ENCODE data around the gene ZKSCAN3.

DNA sequence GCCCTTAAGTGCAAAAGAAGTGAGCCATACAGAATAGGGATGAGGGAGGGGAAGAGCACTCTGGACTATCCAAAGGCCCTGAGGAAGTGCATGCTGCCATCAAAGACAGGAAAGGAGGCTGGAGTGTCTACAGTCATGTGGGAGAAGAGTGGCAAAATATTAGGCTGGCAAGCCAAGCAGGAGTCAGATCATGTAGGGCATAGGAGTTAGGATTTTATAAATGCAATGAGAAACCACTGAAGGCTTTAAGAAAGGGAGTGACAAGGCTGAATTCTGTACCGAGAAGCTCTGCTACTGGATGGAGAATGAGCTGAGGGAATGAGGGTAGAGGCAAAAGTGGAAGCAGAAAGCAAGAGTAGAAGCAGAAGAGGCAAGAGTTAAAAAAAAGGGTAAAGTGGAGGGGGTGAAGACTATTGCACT lies 16.1 kb upstream of the ZKSCAN3 start:
- TF ChIP-seq EZH2 (IDR thresholded peaks at IDR 0.05; ENCODE audit: low read depth, unreplicated experiment): no peak
- TF ChIP-seq POLR2AphosphoS5 (IDR thresholded peaks at IDR 0.05; ENCODE audit: low read depth): no peak
- TF ChIP-seq, protein P1, sequence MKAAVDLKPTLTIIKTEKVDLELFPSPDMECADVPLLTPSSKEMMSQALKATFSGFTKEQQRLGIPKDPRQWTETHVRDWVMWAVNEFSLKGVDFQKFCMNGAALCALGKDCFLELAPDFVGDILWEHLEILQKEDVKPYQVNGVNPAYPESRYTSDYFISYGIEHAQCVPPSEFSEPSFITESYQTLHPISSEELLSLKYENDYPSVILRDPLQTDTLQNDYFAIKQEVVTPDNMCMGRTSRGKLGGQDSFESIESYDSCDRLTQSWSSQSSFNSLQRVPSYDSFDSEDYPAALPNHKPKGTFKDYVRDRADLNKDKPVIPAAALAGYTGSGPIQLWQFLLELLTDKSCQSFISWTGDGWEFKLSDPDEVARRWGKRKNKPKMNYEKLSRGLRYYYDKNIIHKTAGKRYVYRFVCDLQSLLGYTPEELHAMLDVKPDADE (IDR thresholded peaks at IDR 0.05): no peak
- TF ChIP-seq, protein P2, sequence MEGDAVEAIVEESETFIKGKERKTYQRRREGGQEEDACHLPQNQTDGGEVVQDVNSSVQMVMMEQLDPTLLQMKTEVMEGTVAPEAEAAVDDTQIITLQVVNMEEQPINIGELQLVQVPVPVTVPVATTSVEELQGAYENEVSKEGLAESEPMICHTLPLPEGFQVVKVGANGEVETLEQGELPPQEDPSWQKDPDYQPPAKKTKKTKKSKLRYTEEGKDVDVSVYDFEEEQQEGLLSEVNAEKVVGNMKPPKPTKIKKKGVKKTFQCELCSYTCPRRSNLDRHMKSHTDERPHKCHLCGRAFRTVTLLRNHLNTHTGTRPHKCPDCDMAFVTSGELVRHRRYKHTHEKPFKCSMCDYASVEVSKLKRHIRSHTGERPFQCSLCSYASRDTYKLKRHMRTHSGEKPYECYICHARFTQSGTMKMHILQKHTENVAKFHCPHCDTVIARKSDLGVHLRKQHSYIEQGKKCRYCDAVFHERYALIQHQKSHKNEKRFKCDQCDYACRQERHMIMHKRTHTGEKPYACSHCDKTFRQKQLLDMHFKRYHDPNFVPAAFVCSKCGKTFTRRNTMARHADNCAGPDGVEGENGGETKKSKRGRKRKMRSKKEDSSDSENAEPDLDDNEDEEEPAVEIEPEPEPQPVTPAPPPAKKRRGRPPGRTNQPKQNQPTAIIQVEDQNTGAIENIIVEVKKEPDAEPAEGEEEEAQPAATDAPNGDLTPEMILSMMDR (conservative IDR thresholded peaks at IDR 0.05; ENCODE audit: low read depth in 2 of 2): no peak
- no peak for TF ChIP-seq EZH2phosphoT487 (IDR thresholded peaks at IDR 0.05; ENCODE audit: unreplicated experiment)
- TF ChIP-seq JUNB (IDR thresholded peaks at IDR 0.05; ENCODE audit: unreplicated experiment): no peak
- TF ChIP-seq, protein P3, sequence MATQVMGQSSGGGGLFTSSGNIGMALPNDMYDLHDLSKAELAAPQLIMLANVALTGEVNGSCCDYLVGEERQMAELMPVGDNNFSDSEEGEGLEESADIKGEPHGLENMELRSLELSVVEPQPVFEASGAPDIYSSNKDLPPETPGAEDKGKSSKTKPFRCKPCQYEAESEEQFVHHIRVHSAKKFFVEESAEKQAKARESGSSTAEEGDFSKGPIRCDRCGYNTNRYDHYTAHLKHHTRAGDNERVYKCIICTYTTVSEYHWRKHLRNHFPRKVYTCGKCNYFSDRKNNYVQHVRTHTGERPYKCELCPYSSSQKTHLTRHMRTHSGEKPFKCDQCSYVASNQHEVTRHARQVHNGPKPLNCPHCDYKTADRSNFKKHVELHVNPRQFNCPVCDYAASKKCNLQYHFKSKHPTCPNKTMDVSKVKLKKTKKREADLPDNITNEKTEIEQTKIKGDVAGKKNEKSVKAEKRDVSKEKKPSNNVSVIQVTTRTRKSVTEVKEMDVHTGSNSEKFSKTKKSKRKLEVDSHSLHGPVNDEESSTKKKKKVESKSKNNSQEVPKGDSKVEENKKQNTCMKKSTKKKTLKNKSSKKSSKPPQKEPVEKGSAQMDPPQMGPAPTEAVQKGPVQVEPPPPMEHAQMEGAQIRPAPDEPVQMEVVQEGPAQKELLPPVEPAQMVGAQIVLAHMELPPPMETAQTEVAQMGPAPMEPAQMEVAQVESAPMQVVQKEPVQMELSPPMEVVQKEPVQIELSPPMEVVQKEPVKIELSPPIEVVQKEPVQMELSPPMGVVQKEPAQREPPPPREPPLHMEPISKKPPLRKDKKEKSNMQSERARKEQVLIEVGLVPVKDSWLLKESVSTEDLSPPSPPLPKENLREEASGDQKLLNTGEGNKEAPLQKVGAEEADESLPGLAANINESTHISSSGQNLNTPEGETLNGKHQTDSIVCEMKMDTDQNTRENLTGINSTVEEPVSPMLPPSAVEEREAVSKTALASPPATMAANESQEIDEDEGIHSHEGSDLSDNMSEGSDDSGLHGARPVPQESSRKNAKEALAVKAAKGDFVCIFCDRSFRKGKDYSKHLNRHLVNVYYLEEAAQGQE (IDR thresholded peaks at IDR 0.05; ENCODE audit: unreplicated experiment): no peak
- no peak for TF ChIP-seq CREB1 (CRISPR knock-in tag; IDR thresholded peaks at IDR 0.05; ENCODE audit: low read depth)
- no peak for TF ChIP-seq STAT1 (IDR thresholded peaks at IDR 0.05; ENCODE audit: unreplicated experiment)
- TF ChIP-seq ZNF114 (CRISPR knock-in tag; IDR thresholded peaks at IDR 0.05): no peak
- no peak for TF ChIP-seq ZNF331 (CRISPR knock-in tag; IDR thresholded peaks at IDR 0.05; ENCODE audit: low read depth)
- TF ChIP-seq NANOG (IDR thresholded peaks at IDR 0.05; ENCODE audit: borderline replicate concordance): no peak
- TF ChIP-seq, protein P4, sequence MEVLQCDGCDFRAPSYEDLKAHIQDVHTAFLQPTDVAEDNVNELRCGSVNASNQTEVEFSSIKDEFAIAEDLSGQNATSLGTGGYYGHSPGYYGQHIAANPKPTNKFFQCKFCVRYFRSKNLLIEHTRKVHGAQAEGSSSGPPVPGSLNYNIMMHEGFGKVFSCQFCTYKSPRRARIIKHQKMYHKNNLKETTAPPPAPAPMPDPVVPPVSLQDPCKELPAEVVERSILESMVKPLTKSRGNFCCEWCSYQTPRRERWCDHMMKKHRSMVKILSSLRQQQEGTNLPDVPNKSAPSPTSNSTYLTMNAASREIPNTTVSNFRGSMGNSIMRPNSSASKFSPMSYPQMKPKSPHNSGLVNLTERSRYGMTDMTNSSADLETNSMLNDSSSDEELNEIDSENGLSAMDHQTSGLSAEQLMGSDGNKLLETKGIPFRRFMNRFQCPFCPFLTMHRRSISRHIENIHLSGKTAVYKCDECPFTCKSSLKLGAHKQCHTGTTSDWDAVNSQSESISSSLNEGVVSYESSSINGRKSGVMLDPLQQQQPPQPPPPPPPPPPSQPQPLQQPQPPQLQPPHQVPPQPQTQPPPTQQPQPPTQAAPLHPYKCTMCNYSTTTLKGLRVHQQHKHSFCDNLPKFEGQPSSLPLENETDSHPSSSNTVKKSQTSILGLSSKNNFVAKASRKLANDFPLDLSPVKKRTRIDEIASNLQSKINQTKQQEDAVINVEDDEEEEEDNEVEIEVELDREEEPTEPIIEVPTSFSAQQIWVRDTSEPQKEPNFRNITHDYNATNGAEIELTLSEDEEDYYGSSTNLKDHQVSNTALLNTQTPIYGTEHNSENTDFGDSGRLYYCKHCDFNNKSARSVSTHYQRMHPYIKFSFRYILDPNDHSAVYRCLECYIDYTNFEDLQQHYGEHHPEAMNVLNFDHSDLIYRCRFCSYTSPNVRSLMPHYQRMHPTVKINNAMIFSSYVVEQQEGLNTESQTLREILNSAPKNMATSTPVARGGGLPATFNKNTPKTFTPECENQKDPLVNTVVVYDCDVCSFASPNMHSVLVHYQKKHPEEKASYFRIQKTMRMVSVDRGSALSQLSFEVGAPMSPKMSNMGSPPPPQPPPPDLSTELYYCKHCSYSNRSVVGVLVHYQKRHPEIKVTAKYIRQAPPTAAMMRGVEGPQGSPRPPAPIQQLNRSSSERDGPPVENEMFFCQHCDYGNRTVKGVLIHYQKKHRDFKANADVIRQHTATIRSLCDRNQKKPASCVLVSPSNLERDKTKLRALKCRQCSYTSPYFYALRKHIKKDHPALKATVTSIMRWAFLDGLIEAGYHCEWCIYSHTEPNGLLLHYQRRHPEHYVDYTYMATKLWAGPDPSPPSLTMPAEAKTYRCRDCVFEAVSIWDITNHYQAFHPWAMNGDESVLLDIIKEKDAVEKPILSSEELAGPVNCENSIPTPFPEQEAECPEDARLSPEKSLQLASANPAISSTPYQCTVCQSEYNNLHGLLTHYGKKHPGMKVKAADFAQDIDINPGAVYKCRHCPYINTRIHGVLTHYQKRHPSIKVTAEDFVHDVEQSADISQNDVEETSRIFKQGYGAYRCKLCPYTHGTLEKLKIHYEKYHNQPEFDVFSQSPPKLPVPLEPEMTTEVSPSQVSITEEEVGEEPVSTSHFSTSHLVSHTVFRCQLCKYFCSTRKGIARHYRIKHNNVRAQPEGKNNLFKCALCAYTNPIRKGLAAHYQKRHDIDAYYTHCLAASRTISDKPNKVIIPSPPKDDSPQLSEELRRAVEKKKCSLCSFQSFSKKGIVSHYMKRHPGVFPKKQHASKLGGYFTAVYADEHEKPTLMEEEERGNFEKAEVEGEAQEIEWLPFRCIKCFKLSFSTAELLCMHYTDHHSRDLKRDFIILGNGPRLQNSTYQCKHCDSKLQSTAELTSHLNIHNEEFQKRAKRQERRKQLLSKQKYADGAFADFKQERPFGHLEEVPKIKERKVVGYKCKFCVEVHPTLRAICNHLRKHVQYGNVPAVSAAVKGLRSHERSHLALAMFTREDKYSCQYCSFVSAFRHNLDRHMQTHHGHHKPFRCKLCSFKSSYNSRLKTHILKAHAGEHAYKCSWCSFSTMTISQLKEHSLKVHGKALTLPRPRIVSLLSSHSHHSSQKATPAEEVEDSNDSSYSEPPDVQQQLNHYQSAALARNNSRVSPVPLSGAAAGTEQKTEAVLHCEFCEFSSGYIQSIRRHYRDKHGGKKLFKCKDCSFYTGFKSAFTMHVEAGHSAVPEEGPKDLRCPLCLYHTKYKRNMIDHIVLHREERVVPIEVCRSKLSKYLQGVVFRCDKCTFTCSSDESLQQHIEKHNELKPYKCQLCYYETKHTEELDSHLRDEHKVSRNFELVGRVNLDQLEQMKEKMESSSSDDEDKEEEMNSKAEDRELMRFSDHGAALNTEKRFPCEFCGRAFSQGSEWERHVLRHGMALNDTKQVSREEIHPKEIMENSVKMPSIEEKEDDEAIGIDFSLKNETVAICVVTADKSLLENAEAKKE (CRISPR knock-in tag; IDR thresholded peaks at IDR 0.05): no peak
